Body of pancreas (tissue), 4 donors: ENCODE data around the gene CREBRF.

Experiments
- POLR2A ChIP-seq, 3 donors: fragments of 450-650 bp; IDR thresholded peaks; one replicate each; pipeline ENCODE4 v1.6.1; 2016; ENCODE audit warnings: antibody characterized with exemption in 3 of 3, mild to moderate bottlenecking in 2 of 3
- TF ChIP-seq, protein P1 (sequence below), 7 experiments: fragments of 450-650 bp in 4 of 7; fragments of 200-600 bp in 3 of 7; sonication (generic) in 3 of 7; IDR thresholded peaks; one replicate each; pipeline ENCODE4 v1.5.1; 2016 to 2019; ENCODE audit warnings: antibody characterized with exemption in 7 of 7

DNA sequence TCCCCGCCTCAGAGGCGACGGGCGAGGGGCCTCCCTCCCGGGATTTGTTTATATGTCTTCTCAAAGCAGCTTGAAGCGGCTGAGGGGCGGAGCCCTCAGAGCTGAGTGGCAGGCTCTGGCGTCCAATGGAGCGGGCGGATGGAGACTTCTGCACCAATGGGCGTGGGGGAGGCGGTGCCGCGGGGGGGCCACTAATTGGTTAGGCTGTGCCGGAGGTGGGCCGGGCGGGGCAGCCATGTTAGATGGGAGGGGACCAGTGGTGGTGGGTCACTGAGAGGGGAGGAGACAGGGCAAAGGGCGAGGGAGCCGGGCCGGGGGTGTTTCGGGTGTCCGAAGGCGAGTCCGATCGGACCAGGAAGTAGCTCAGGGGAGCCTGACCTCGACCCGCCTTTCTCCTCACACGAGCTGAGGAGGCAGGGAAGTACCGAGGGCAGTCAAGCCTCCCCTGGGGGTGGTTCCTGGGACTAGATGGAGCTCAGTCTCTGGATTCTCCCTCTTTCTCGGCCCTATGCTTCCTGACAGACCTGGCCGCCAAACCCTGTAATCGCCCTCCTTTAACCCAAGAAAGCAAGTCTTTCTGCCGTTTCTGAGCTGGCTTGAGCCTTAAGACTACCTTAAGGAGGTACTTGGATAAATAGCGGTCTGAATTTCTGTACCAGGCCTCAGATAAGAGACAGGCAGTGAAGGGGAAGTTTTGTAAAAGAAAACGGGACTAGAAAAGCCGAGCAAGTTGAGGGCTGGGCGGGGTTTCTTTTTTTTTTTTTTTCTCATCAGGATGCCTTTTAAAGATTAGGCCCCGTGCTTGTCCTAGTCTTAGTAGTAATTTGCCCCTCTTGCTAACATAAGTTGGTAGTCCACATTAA is 1.1 kb downstream of the CREBRF start:
- peak in 2 of 3 donors; percentile 69 to 71 for TF ChIP-seq POLR2A (IDR thresholded peaks at IDR 0.05)
- TF ChIP-seq, protein P1, sequence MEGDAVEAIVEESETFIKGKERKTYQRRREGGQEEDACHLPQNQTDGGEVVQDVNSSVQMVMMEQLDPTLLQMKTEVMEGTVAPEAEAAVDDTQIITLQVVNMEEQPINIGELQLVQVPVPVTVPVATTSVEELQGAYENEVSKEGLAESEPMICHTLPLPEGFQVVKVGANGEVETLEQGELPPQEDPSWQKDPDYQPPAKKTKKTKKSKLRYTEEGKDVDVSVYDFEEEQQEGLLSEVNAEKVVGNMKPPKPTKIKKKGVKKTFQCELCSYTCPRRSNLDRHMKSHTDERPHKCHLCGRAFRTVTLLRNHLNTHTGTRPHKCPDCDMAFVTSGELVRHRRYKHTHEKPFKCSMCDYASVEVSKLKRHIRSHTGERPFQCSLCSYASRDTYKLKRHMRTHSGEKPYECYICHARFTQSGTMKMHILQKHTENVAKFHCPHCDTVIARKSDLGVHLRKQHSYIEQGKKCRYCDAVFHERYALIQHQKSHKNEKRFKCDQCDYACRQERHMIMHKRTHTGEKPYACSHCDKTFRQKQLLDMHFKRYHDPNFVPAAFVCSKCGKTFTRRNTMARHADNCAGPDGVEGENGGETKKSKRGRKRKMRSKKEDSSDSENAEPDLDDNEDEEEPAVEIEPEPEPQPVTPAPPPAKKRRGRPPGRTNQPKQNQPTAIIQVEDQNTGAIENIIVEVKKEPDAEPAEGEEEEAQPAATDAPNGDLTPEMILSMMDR (IDR thresholded peaks at IDR 0.05), result peak in 3 of 7 experiments; percentile 34 to 42 (median 38)
